HEK293 (cell line): ENCODE measurements around the gene CEP170B.
"Not testable (repeated sequence)": the region's sequence is repeated elsewhere in the genome, so short reads cannot be mapped to it uniquely, and the experiment has no call there.

Source experiments
- CTCF ChIA-PET: fragments of 350-600 bp; formaldehyde crosslinking; extraction: SDS; loops from one replicate; lab custom pipeline; 2021; ENCODE audit warnings: antibody characterized with exemption; lab: Yijun Ruan, JAX
- POLR2A ChIA-PET: fragments of 300-600 bp; formaldehyde crosslinking; extraction: SDS; loops from one replicate; lab custom pipeline; 2020; ENCODE audit warnings: antibody characterized with exemption, inconsistent platforms; lab: Yijun Ruan, JAX
- H3K27ac ChIP-seq: fragments of 200-500 bp; sonication (Bioruptor generic); 2 replicates; pipeline ENCODE4 v1.5.1; 2014; ENCODE audit warnings: low read depth, low read length, control low read depth, inconsistent platforms; ENCODE audit errors: extremely low read depth
- H3K36me3 ChIP-seq, 2 experiments: fragments of 200-500 bp in 1 of 2; sonication (Bioruptor generic) in 1 of 2; 1 replicate in 1 of 2; 2 replicates in 1 of 2; pipeline ENCODE4 v1.5.1; 2014 to 2017; ENCODE audit warnings: inconsistent platforms in 2 of 2, low read length in 2 of 2; ENCODE audit not compliant: control insufficient read depth in 2 of 2, insufficient read depth in 1 of 2
- H3K4me1 ChIP-seq: fragments of 200-500 bp; sonication (Bioruptor generic); 2 replicates; pipeline ENCODE4 v1.5.1; 2014; ENCODE audit warnings: mild to moderate bottlenecking, low read length, inconsistent platforms; ENCODE audit not compliant: control insufficient read depth, insufficient read depth
- H3K4me3 ChIP-seq: 2 replicates; pipeline ENCODE4 v1.5.1; 2011; ENCODE audit warnings: low read depth, mild to moderate bottlenecking, control low read depth, low read length, moderate library complexity
- H3K9me3 ChIP-seq: fragments of 200-500 bp; sonication (Bioruptor generic); 2 replicates; pipeline ENCODE4 v1.5.1; 2014; ENCODE audit warnings: low read depth, low read length, inconsistent platforms; ENCODE audit not compliant: control insufficient read depth, insufficient read depth
- GFI1B ChIP-seq: fragments of 450-650 bp; formaldehyde crosslinking; IDR thresholded peaks from 2 replicates; pipeline ENCODE4 v1.5.1; 2016; ENCODE audit warnings: missing biosample characterization, missing genetic modification characterization
- KLF8 ChIP-seq: fragments of 450-650 bp; formaldehyde crosslinking; IDR thresholded peaks from 2 replicates; pipeline ENCODE4 v1.5.1; 2016; ENCODE audit warnings: missing biosample characterization, missing genetic modification characterization
- PBX3 ChIP-seq: sonication (generic); formaldehyde crosslinking; IDR thresholded peaks from 2 replicates; pipeline ENCODE4 v1.8.1; 2022; ENCODE audit warnings: mild to moderate bottlenecking, moderate library complexity, missing genetic modification reagents
- SP3 ChIP-seq: fragments of 450-650 bp; formaldehyde crosslinking; IDR thresholded peaks from 2 replicates; pipeline ENCODE4 v1.5.1; 2016; ENCODE audit warnings: missing biosample characterization, missing genetic modification characterization
- ZBTB20 ChIP-seq: fragments of 450-650 bp; formaldehyde crosslinking; IDR thresholded peaks from 2 replicates; pipeline ENCODE4 v1.5.1; 2016; ENCODE audit warnings: missing biosample characterization, missing genetic modification characterization
- ZNF16 ChIP-seq: fragments of 450-650 bp; formaldehyde crosslinking; IDR thresholded peaks from 2 replicates; pipeline ENCODE4 v1.5.1; 2016; ENCODE audit warnings: low read depth, missing biosample characterization, missing genetic modification characterization
- ZNF18 ChIP-seq: fragments of 450-650 bp; formaldehyde crosslinking; IDR thresholded peaks from 2 replicates; pipeline ENCODE4 v1.5.1; 2016; ENCODE audit warnings: missing biosample characterization, missing genetic modification characterization
- ZNF2 ChIP-seq: fragments of 450-650 bp; formaldehyde crosslinking; IDR thresholded peaks from 2 replicates; pipeline ENCODE4 v1.5.1; 2016; ENCODE audit warnings: missing biosample characterization, missing genetic modification characterization
- ZNF488 ChIP-seq: fragments of 450-650 bp; formaldehyde crosslinking; IDR thresholded peaks from 2 replicates; pipeline ENCODE4 v1.5.1; 2016; ENCODE audit warnings: missing biosample characterization, missing genetic modification characterization
- ZNF660 ChIP-seq: fragments of 450-650 bp; IDR thresholded peaks from 2 replicates; pipeline ENCODE4 v1.5.1; 2018; ENCODE audit warnings: missing biosample characterization, mild to moderate bottlenecking, missing genetic modification characterization
- TF ChIP-seq, protein P1 (sequence below): fragments of 450-650 bp; formaldehyde crosslinking; IDR thresholded peaks from 2 replicates; pipeline ENCODE4 v1.5.1; 2016; ENCODE audit warnings: missing biosample characterization, missing genetic modification characterization, low read depth

The CEP170B gene

GRCh38 chr14:104827177-104828055 lies 37.7 kb upstream of the CEP170B start (continued):
- peak; percentile 46; the same call in 1 of the 2 replicates for TF ChIP-seq PBX3 (CRISPR knock-in tag)

GRCh38 chr14:104830781-104831180 lies 34.3 kb upstream of the CEP170B start:
- H3K4me1 ChIP-seq: peaks cover 6% of the 10 kb centered on the region
- no peaks in the 10 kb centered on the region for H3K9me3 ChIP-seq
- TF ChIP-seq ZBTB20 (tag by site-specific recombination) (no peak), ZNF660 (no peak), ZNF18 (tag by site-specific recombination) (no peak), PBX3 (CRISPR knock-in tag) (no peak), ZNF16 (no peak), SP3 (tag by site-specific recombination) (no peak), GFI1B (tag by site-specific recombination) (no peak), ZNF488 (tag by site-specific recombination) (no peak), ZNF2 (tag by site-specific recombination) (no peak), KLF8 (tag by site-specific recombination) (no peak)
- TF ChIP-seq, protein P1, sequence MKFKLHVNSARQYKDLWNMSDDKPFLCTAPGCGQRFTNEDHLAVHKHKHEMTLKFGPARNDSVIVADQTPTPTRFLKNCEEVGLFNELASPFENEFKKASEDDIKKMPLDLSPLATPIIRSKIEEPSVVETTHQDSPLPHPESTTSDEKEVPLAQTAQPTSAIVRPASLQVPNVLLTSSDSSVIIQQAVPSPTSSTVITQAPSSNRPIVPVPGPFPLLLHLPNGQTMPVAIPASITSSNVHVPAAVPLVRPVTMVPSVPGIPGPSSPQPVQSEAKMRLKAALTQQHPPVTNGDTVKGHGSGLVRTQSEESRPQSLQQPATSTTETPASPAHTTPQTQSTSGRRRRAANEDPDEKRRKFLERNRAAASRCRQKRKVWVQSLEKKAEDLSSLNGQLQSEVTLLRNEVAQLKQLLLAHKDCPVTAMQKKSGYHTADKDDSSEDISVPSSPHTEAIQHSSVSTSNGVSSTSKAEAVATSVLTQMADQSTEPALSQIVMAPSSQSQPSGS: no peak
- TF ChIP-seq, all 188 proteins: peak for 0
- CTCF ChIA-PET: interaction anchor here (0.6 to 1.3 kb wide), 2 partner anchors 62 to 1329 kb away, joined by 4 to 5 read pairs; no protein-coding TSS in a partner anchor
- no peak overlapping the region for H3K27ac ChIP-seq
- POLR2A ChIA-PET: no interaction called here
- H3K36me3 ChIP-seq: no peaks in the 10 kb centered on the region
- no peak overlapping the region for H3K4me3 ChIP-seq

DNA sequence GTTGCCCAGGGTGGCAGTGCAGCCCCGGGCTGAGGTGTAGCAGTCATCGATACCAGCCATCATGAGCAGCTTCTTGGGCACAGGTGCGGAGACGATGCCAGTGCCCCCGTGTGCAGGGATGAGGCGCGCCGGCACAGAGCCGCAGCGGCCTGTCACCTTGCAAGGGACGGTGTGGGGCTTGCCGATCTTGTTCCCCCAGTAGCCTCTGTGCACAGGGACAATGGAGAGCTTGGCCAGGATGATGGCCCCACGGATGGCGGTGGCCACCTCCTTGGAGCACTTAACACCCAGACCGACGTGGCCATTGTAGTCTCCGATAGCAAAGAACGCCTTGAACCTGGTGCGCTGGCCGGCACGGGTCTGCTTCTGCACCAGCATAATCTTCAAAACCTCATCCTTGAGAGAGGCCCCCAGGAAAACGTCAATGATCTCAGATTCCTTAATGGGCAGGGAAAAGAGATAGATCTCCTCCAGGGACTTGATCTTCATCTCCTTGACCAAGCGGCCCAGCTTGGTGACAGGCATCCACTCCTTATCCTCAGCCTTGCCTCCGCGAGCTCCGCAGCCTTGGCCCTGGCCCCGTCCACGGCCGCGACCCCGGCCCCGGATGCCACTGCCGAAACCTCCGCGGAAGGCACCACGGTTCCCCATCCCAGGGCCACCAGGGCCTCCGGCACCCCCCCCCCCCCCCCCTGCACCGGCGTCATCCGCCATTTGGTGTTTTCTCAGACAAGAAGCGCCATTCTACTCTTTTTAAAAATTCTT lies 28.7 kb upstream of the CEP170B start:
- H3K9me3 ChIP-seq, H3K4me3 ChIP-seq, H3K27ac ChIP-seq, H3K4me1 ChIP-seq, POLR2A ChIA-PET, H3K36me3 ChIP-seq: not testable (repeated sequence)
- CTCF ChIA-PET: interaction anchor here (0.6 kb wide), 1 partner anchor 41 kb away, joined by 3 read pairs; no protein-coding TSS in a partner anchor
